Left renal pelvis (tissue), 4 donors: ENCODE measurements around the gene THBS3. TPM values are rescaled to one million over a fixed set of nuclear protein-coding genes. Genes with fewer than 3 reads are reported as not detected.
"Not testable (repeated sequence)": the region's sequence is repeated elsewhere in the genome, so short reads cannot be mapped to it uniquely, and the experiment has no call there.

Source experiments
- DNase-seq, 4 donors: peaks; one replicate each; pipeline ENCODE4 v3.0.0-alpha.2; 2013; ENCODE audit warnings: low read depth in 4 of 4, low spot score in 3 of 4
- polyA plus RNA-seq, 4 donors: library from polyadenylated mRNA; unstranded; fragments of 120-200 nt; gene quantifications; one replicate each; pipeline ENCODE4 v1.2.1, GENCODE V29; 2013; ENCODE audit not compliant: insufficient read length in 4 of 4

THBS3 gene
- polyA plus RNA-seq, 4 donors, result 27.7 to 52.9 (median 46.5) TPM

- DNase-seq, result no peak
These were observed 28.8 kb upstream of the THBS3 start for GRCh38 chr1:155236451-155236850.

DNA sequence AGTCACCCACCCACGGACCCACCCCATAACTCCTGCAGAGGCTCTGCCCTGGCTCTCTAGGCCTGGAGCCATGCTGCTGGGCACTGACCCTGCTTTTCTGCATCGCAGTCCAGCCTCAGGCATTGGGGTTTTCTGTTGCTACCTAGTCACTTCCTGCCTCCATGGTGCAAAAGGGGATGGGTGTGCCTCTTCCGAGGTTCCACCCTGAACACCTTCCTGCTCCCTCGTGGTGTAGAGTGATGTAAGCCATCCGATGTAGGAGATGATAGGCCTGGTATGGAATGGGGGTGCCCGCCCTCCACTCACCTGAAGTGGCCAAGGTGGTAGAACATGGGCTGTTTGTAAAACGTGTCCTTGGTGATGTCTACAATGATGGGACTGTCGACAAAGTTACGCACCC, 27.7 kb upstream of the THBS3 start:
- not testable (repeated sequence) for DNase-seq

GRCh38 chr1:155233502-155233901, 25.8 kb upstream of the THBS3 start:
- DNase-seq, result not testable (repeated sequence)

DNA sequence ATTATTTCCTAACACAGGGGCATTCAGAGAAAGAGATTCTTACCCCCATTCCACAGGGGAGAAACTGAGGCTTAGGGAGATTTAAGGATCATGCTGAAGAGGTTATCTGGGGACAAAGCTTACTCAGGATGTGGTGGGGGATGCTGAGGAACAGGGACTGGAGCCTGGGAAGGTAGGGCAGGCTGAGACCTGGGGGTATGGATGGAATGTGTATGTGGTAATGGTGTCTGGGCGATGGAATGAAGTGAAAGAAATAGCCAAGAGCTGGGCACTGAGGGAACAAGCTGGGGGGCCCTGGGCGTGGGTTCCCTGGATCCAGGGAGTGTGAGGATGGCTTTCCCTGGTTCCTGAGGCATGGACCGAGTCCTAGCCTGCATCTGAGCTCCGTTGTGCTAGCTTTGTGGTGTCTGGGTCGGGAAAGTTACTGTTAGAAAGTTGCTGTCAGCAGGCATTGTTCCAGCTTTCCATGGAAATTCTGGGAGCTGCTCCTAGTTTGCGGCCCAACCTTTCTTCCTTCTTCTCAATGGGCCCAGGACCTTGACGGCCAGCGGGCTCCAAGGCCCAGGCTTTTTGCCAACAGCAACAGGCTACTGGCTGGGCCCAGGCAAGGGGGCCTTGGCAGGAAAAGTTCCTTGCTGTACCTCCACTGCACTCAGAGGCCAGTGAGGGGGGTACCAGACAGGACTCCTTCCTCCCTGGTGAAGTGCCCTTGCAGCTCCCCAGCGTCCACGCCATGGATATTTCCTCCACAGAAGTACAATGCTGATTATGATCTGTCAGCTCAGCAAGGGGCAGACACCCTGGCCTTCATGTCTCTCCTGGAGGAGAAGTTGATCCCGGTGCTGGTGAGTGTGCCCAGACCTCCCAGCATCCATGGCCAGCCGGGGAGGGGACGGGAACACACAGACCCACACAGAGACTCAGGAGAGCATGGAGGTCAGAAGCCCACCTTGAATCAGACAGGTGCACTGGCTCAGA, 24.6 kb upstream of the THBS3 start:
- not testable (repeated sequence) for DNase-seq

DNA sequence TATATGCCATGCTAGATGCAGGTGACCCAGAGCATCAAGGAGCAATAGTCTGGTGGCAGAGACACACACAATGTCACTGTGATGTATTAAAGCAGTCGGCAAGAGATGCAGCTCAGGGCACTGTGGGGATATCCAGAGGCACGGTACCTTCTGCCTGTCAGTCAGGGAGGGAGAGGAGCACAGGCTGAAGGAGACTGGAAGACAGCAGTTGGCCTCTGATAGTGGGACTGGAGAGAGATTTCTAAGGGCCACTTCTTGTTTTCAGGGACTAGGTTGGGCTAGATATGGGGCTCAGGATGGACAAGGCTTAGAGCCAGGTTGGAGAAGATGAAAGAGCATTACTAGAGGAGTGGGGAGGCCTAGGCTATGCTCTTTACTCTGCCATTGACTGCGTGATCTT, 23.6 kb upstream of the THBS3 start:
- DNase-seq, result not testable (repeated sequence)

DNA sequence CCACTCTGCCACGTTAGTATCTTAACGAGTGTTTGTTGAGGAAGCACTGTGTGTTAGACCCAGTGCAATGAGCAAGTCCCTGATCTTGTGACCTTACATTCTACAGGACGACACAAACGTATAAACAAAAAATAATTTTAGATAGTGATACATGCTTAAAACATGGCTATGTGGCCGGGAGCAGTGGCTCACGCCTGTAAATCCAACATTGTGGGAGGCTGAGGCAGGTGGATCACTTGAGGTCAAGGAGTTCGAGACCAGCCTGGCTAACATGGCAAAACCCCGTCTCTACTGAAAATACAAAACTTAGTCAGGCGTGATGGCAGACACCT, 20.4 kb upstream of the THBS3 start:
- DNase-seq, result no peak

- DNase-seq, result peak; percentile 95 to 99 (median 98)
These were observed 19.8 kb upstream of the THBS3 start for GRCh38 chr1:155227261-155228095.

GRCh38 chr1:155226910-155227260, 19.2 kb upstream of the THBS3 start:
- DNase-seq, result peak in 1 of 4 donors; percentile 38

DNA sequence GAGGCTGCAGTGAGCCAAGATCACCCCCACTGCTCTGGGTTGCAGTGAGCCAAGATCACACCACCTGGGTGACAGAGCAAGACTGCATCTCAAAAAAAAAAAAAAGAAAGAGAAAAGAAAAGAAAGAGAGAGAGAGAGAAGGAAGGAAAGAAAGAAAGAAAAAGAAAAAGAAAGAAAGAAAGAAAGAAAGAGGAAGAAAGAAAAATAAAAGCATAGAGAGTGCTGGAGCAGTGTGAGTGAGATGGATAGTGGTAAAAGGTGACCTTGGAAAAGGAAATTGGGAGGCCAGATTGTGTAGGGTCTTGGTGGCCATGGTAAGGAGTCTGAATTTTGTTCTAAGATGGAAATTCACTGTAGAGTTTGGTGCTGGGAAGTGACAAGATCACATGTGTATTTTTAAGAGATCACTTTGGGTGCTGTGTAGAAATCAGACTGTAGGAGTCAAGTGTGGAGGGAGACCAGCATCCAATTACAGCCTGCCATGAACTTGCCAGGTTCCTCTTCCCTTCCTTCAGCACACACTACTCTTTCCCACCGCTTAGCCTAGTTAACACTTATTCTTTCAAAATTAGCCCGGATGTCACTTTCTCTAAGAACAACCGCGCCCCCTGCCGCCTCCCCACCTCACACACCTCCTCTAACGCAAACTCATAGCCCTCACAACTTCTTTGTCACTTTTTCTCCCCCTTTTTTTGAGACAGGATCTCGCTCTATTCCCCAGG, 18.7 kb upstream of the THBS3 start:
- peak in 1 of 4 donors; percentile 57 for DNase-seq

- DNase-seq, result not testable (repeated sequence)
These were observed 17.7 kb upstream of the THBS3 start for GRCh38 chr1:155225404-155225759.

- DNase-seq, result no peak
These were observed 15.3 kb upstream of the THBS3 start for GRCh38 chr1:155223047-155223446.

GRCh38 chr1:155220211-155220965, 12.7 kb upstream of the THBS3 start:
- DNase-seq, result not testable (repeated sequence)

DNA sequence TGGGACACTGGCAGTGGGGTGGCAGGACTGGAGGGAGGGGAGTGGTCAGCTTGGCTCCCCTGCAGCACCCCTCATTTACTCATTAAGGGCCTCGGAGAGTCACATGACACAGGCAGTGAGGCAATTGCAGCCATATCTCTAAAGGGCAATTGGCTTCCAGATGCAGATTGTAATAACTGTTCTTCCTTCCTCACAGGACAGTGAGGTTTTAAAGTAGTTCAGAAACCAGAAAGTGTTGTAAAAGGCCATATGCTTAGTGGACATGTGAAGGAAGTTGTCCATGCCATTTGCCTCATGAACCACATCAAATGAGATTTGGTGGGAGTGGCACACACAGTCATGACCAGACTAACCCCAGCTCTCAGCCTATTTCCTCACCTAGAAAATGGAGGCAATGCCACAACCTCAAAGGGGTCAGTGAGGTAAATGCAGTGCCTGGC, 11.9 kb upstream of the THBS3 start:
- no peak for DNase-seq

GRCh38 chr1:155218854-155219591, 11.3 kb upstream of the THBS3 start:
- DNase-seq, result no peak

DNA sequence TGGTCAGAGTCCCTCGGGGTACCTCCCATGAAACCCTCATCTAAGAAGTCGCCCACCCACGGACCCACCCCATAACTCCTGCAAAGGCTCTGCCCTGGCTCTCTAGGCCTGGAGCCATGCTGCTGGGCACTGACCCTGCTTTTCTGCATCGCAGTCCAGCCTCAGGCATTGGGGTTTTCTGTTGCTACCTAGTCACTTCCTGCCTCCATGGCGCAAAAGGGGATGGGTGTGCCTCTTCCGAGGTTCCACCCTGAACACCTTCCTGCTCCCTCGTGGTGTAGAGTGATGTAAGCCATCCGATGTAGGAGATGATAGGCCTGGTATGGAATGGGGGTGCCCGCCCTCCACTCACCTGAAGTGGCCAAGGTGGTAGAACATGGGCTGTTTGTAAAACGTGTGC, 7.0 kb upstream of the THBS3 start:
- DNase-seq, result not testable (repeated sequence)

DNA sequence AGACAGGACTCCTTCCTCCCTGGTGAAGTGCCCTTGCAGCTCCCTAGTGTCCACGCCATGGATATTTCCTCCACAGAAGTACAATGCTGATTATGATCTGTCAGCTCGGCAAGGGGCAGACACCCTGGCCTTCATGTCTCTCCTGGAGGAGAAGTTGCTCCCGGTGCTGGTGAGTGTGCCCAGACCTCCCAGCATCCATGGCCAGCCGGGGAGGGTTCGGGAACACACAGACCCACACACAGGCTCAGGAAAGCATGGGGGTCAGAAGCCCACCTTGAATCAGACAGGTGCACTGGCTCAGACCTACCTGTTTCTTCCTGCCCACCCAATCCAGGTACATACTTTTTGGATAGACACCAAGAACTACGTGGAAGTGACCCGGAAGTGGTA, 4.3 kb upstream of the THBS3 start:
- DNase-seq, result not testable (repeated sequence)

DNA sequence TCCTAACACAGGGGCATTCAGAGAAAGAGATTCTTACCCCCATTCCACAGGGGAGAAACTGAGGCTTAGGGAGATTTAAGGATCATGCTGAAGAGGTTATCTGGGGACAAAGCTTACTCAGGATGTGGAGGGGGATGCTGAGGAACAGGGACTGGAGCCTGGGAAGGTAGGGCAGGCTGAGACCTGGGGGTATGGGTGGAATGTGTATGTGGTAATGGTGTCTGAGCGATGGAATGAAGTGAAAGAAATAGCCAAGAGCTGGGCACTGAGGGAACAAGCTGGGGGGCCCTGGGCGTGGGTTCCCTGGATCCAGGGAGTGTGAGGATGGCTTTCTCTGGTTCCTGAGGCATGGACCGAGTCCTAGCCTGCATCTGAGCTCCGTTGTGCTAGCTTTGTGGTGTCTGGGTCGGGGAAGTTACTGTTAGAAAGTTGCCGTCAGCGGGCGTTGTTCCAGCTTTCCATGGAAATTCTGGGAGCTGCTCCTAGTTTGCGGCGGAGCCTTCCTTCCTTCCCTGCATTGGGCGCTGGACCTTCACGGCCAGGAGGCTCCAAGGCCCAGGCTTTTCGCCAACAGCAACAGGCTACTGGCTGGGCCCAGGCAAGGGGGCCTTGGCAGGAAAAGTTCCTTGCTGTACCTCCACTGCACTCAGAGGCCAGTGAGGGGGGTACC, 3.8 kb upstream of the THBS3 start:
- not testable (repeated sequence) for DNase-seq

GRCh38 chr1:155210314-155211104, 2.8 kb upstream of the THBS3 start:
- DNase-seq, result no peak
